Measurements from ENCODE around the gene KIF17. TPM values are rescaled to one million over a fixed set of nuclear protein-coding genes. Genes with fewer than 3 reads are reported as not detected.

The KIF17 gene
- total RNA-seq, 1 experiment from 2014 or later, result 5.1 TPM

- Histone ChIP-seq H4K5ac (ENCODE audit: insufficient read length, low read depth, low read length) (no peak overlapping the region), H3K4ac (ENCODE audit: low read depth, low read length) (no peak overlapping the region), H2AK5ac (ENCODE audit: insufficient read length, low read length) (no peak overlapping the region), H3K4me1 (ENCODE audit: insufficient read depth, low read length) (peaks cover 4% of the 10 kb centered on the region; the same call in 1 of the 2 replicates), H3K56ac (ENCODE audit: insufficient read length, low read depth, low read length) (no peak overlapping the region), H3T11ph (ENCODE audit: low read length) (no peak overlapping the region), H3K79me1 (ENCODE audit: insufficient read depth, low read depth, low read length, poor library complexity, severe bottlenecking) (no peaks in the 10 kb centered on the region), H2BK12ac (ENCODE audit: insufficient read length, low read depth, low read length) (no peak overlapping the region), H3K79me2 (ENCODE audit: insufficient read depth, low read length) (no peaks in the 10 kb centered on the region), H2BK120ac (ENCODE audit: low read depth, low read length, poor library complexity, severe bottlenecking) (no peak overlapping the region), H3K27me3 (ENCODE audit: insufficient read depth, low read length) (peaks cover 8% of the 10 kb centered on the region; the same call in 1 of the 2 replicates), H2BK15ac (ENCODE audit: low read depth, low read length) (no peak overlapping the region), H3K27ac (ENCODE audit: insufficient read length, low read depth, low read length) (no peak overlapping the region), H4K20me1 (ENCODE audit: control insufficient read depth, insufficient read depth, insufficient read length) (no peaks in the 10 kb centered on the region), H2AFZ (ENCODE audit: low read length) (no peak overlapping the region), H3K4me2 (ENCODE audit: insufficient read depth, insufficient read length, low read length) (peak overlapping the region; percentile 45), H2BK5ac (ENCODE audit: insufficient read length, low read length) (no peak overlapping the region), H2BK20ac (ENCODE audit: low read depth, low read length, poor library complexity, severe bottlenecking) (no peak overlapping the region), H3K14ac (ENCODE audit: insufficient read depth, low read length) (peak overlapping the region; percentile 70), H3K23ac (ENCODE audit: insufficient read length, low read depth, low read length) (no peak overlapping the region), H3K18ac (ENCODE audit: insufficient read length, low read depth, low read length) (peak overlapping the region; percentile 31), H4K8ac (replicated peaks; ENCODE audit: insufficient read length, low read depth, low read length) (no peak overlapping the region), H3K9ac (ENCODE audit: extremely low read depth, insufficient read length, low read length) (no peak overlapping the region), H3K23me2 (ENCODE audit: insufficient read length, low read depth, low read length, poor library complexity, severe bottlenecking) (peaks cover 11% of the 10 kb centered on the region), H4K91ac (ENCODE audit: insufficient read length, low read depth, low read length) (no peak overlapping the region), H3K9me3 (ENCODE audit: control insufficient read depth, low read depth, low read length) (no peaks in the 10 kb centered on the region)
- TF ChIP-seq, protein P1, sequence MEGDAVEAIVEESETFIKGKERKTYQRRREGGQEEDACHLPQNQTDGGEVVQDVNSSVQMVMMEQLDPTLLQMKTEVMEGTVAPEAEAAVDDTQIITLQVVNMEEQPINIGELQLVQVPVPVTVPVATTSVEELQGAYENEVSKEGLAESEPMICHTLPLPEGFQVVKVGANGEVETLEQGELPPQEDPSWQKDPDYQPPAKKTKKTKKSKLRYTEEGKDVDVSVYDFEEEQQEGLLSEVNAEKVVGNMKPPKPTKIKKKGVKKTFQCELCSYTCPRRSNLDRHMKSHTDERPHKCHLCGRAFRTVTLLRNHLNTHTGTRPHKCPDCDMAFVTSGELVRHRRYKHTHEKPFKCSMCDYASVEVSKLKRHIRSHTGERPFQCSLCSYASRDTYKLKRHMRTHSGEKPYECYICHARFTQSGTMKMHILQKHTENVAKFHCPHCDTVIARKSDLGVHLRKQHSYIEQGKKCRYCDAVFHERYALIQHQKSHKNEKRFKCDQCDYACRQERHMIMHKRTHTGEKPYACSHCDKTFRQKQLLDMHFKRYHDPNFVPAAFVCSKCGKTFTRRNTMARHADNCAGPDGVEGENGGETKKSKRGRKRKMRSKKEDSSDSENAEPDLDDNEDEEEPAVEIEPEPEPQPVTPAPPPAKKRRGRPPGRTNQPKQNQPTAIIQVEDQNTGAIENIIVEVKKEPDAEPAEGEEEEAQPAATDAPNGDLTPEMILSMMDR (conservative IDR thresholded peaks at IDR 0.05), result peak; percentile 63
- DNase-seq, result peak; percentile 75
- H3K36me3 Mint-ChIP-seq (ENCODE audit: insufficient read depth in 1 of 3, low read depth in 3 of 3), result no peaks in the 10 kb centered on the region
- H3K27ac Mint-ChIP-seq, result peak overlapping the region in 2 of 3 experiments; percentile 7 to 55; a peak in 3 of 7 replicates
- peaks cover 43% of the 10 kb centered on the region for H3K27me3 Mint-ChIP-seq (ENCODE audit: low read depth)
- H3K4me1 Mint-ChIP-seq, result peaks cover 18 to 34% of the 10 kb centered on the region in 2 experiments
- H3K9me3 Mint-ChIP-seq, result no peaks in the 10 kb centered on the region; a peak in 1 of 5 replicates
- no CpG with 5 or more reads among the region's 13 CpGs for WGBS (ENCODE audit: extremely low coverage, insufficient read length, low lambda C conversion rate)
- peak overlapping the region in 1 of 2 experiments; percentile 62; a peak in 3 of 5 replicates for H3K4me3 Mint-ChIP-seq
Measured at GRCh38 chr1:20727746-20728316, 10.0 kb upstream of the KIF17 start.

All from H9 (cell line).